Caki2 (cell line): ENCODE results near the gene C19orf73. TPM values are rescaled to one million over a fixed set of nuclear protein-coding genes. Genes with fewer than 3 reads are reported as not detected.
A peak's percentile ranks its signal among the peaks of the same experiment; 100 is the strongest.
"Not testable (repeated sequence)": the region's sequence is repeated elsewhere in the genome, so short reads cannot be mapped to it uniquely, and the experiment has no call there.

Experiments used
- DNase-seq: peaks from one replicate; pipeline ENCODE4 v3.0.0-alpha.2; 2015; ENCODE audit warnings: low read depth
- in situ Hi-C: cut with HindIII; loops from 2 replicates; pipeline ENCODE4 v1.10.0; 2016; ENCODE audit warnings: low sequenced_read_pairs, low pct_unique_long_range_greater_than_20kb, mixed read lengths
- total RNA-seq: library from RNA; depleted of rRNA; stranded (reverse); fragments of >200 nt; shearing (Covaris generic); gene quantifications from 2 replicates; pipeline ENCODE4 v1.2.3, GENCODE V29; 2014; ENCODE audit warnings: low replicate concordance

C19orf73 gene
- total RNA-seq, 1 experiment from 2014 or later, result 0.71 TPM

DNA sequence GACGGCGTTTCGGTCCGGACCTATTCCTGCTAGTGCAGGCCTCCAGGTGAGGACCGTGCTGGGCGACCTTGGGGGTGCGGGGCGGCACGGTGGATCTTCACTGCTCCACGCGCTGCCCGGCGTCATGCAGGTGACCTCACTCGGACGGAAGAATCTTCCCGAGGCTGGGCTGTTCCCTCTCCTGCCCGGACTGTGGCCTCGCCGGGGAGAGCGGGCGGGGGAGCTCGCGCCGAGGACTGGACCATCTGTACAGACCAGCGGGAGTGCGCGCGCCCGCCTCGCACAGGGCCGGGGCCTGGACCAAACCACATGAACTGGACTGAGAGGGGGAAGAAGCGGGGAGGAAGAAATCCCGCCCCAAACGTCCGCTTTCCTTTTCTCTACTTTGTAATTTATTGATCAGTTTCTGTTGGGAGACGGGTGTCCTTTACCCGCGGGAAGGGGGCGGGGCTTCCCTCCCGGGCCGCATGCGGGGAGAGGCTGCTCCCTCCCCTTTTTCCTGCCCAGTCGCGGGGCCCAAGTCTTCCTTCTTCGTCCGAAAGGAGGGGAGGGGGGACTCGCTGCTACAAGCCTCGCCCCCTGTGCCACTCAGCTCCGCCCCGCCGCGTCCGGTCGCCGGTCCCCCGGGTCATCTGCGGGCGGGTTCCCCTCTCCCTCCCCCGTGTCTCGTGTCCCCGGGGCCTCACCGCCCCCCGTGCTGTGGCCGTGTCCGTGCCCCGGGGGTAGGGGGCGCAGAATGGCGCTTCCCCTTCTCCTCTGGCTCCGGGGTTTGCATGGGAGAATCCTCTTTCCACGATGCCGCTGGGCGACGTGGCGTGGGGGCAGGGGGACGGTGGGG is 31.4 kb upstream of the C19orf73 start:
- in situ Hi-C loops, result no loop called here
- DNase-seq, result peak; percentile 96

DNA sequence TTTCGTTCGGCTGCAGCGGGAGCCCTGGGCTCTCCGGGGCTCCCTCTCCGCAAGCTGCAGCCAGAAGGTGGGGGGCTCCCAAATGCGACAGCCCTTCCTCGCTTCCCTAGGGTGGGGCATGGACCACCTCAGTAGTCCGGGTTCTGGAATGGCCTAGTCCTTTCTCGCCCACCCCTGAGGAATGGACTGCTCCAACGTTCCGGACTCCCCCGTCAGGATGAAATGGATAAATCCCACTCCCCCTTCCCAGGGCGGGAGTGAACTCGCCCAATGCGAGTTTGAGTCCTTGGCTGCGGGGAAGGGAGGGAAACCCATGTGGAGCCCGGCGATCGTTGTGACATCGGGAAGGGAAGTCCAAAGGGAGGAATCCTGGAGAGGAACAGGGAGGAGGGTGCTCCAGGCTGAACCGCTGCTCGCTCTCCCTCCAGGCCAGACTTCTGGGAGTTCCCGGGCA is 30.7 kb upstream of the C19orf73 start:
- in situ Hi-C loops, result no loop called here
- peak; percentile 82 for DNase-seq

- DNase-seq, result peak; percentile 97
- in situ Hi-C loops, result no loop called here
Measured at GRCh38 chr19:49148784-49149651, 30.1 kb upstream of the C19orf73 start.

- no peak for DNase-seq
- in situ Hi-C loops, result no loop called here
Measured at GRCh38 chr19:49148044-49148682, 29.2 kb upstream of the C19orf73 start.

DNA sequence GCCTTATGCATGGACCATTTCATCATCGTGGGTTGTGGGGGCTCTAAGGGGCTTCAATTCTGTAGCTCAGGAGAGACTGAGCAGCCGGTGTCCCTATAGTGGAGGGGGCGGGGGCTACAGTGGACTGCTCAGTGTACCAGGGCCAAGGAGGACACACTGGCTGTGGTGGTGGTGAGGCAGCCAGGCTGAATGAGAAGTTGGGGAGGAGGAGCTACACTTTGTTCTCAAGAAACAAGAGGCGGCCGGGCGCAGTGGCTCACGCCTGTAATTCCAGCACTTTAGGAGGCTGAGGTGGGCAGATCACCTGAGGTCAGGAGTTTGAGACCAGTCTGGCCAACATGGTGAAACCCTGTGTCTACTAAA is 27.4 kb upstream of the C19orf73 start:
- in situ Hi-C loops, DNase-seq: not testable (repeated sequence)

GRCh38 chr19:49145573-49146407 is 26.8 kb upstream of the C19orf73 start:
- peak; percentile 48 for DNase-seq
- in situ Hi-C loops, result no loop called here

DNA sequence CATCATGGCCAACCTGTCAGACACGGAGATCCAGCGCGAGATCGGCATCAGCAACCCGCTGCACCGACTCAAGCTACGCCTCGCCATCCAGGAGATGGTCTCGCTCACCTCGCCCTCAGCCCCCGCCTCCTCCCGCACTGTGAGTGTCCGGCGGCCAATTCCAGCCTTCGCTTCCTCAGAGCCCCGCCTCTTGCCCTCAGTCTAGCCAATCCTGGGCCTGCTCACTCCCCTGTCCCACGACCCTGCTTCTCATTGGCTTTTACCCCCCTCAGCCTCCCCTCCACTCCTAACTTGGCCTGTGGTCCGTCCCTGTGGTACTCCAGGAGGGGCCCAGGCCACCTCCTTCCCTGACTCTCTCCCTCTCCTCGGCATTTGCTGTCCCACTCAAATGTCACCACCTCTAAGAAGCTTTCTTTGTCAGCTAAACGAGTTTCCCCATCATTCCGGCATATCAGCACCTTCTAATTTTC is 24.0 kb upstream of the C19orf73 start:
- in situ Hi-C loops, result no loop called here
- DNase-seq, result peak; percentile 87

DNA sequence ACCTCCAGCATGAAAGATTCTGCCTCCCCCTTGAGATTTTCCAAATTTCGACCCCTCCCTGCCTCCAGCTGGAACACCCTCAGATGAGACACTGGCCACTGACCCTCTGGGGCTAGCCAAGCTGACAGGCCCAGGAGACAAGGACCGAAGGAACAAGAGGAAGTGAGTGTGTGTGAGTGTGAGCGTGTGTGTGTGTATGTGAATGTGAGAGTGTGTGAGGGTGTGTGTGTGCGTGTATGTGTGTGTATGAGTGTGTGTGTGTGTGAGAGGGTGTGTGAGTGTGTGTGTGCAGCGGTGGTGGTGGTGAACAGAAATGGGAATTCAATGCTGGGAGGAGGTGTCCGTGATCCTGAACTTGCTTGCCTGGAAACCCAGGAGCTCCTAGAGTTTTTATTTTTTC is 22.4 kb upstream of the C19orf73 start:
- no peak for DNase-seq
- in situ Hi-C loops, result no loop called here

GRCh38 chr19:49140951-49141350 is 22.0 kb upstream of the C19orf73 start:
- in situ Hi-C loops, result no loop called here
- no peak for DNase-seq

GRCh38 chr19:49136771-49137171 is 17.8 kb upstream of the C19orf73 start:
- in situ Hi-C loops, result no loop called here
- DNase-seq, result no peak

DNA sequence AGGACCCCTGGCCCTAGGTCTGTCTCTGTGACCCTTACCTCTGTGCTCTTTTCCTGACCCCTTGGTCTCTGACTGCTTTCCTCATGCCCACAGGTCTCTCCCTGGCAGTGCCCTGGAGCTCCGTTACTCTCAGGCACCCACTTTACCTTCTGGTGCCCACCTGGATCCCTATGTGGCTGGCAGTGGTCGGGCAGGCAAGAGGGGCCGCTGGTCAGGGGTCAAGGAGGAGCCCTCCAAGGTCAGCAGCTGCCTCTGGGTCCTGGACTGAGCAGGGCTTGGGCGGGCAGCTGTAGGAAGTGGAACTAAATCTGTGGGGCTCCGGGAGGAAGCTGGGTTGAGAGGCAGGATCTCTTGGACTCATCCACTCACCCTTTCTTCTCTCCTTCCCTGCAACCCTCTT is 16.7 kb upstream of the C19orf73 start:
- in situ Hi-C loops, result no loop called here
- no peak for DNase-seq

GRCh38 chr19:49133621-49134454 is 14.9 kb upstream of the C19orf73 start:
- in situ Hi-C loops, result no loop called here
- no peak for DNase-seq

GRCh38 chr19:49132974-49133609 is 14.1 kb upstream of the C19orf73 start:
- in situ Hi-C loops, result no loop called here
- no peak for DNase-seq

DNA sequence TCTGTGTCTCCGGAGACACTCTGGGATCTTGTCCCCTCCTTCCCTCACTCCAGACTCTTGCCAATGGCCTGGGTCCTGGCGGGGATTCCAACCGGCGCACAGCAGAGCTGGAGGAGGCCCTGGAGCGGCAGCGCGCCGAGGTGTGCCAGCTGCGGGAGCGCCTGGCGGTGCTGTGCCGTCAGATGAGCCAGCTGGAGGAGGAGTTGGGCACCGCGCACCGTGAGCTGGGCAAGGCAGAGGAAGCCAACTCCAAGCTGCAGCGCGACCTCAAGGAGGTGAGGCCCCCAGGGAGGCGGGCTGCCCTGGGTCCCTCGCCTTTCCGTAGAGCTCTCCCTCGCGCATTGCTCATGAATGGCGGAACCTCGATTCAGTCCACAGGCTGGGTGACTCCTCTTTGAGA is 11.4 kb upstream of the C19orf73 start:
- DNase-seq, result no peak
- in situ Hi-C loops, result no loop called here

DNA sequence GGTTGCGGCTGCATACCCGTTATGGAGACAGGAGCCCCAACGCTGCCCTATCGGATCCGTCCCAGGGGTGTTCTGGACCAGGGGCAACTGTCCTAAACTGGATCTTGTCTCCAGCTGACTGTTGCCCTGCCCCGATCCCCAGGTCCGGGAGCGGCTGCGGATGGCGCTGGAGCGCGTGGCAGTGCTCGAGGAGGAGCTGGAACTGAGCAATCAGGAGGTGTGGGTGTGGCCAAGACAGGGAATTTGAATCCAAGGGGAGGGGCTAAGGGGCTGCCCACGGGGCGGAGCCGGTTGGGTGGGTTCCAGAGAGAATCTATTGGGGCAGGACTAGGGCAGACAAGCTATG is 10.3 kb upstream of the C19orf73 start:
- DNase-seq, result peak; percentile 90
- in situ Hi-C loops, result no loop called here

- in situ Hi-C loops, result no loop called here
Measured at GRCh38 chr19:49128545-49129237, 9.7 kb upstream of the C19orf73 start.

More at GRCh38 chr19:49128545-49129237, 9.7 kb upstream of the C19orf73 start:
- DNase-seq, result no peak
